Globus pallidus (tissue), 1 donor: Measurements from ENCODE around the gene CLDN5.
"Not testable (repeated sequence)": the region's sequence is repeated elsewhere in the genome, so short reads cannot be mapped to it uniquely, and the experiment has no call there.

Experiments used
- DNase-seq: peaks from one replicate; pipeline ENCODE4 v3.0.0-alpha.2; 2015; ENCODE audit warnings: low spot score

Gene CLDN5

GRCh38 chr22:19548427-19548826, 24.2 kb upstream of the CLDN5 start:
- not testable (repeated sequence) for DNase-seq

GRCh38 chr22:19547620-19548019, 23.4 kb upstream of the CLDN5 start:
- DNase-seq: no peak

GRCh38 chr22:19546680-19547079, 22.5 kb upstream of the CLDN5 start:
- no peak for DNase-seq

- no peak for DNase-seq
Measured at GRCh38 chr22:19545935-19546207, 21.7 kb upstream of the CLDN5 start.

- no peak for DNase-seq
Measured at GRCh38 chr22:19543970-19544708, 19.9 kb upstream of the CLDN5 start.

GRCh38 chr22:19540394-19540793, 16.2 kb upstream of the CLDN5 start:
- no peak for DNase-seq

- DNase-seq: no peak
Measured at GRCh38 chr22:19537941-19538488, 13.8 kb upstream of the CLDN5 start.

GRCh38 chr22:19536564-19536963, 12.4 kb upstream of the CLDN5 start:
- DNase-seq: no peak

GRCh38 chr22:19535001-19535400, 10.8 kb upstream of the CLDN5 start:
- no peak for DNase-seq

- no peak for DNase-seq
Measured at GRCh38 chr22:19533857-19534256, 9.6 kb upstream of the CLDN5 start.

GRCh38 chr22:19533049-19533626, 8.9 kb upstream of the CLDN5 start:
- no peak for DNase-seq

- not testable (repeated sequence) for DNase-seq
Measured at GRCh38 chr22:19531327-19531726, 7.1 kb upstream of the CLDN5 start.

GRCh38 chr22:19530751-19531150, 6.5 kb upstream of the CLDN5 start:
- no peak for DNase-seq

GRCh38 chr22:19529811-19530210, 5.6 kb upstream of the CLDN5 start:
- no peak for DNase-seq

GRCh38 chr22:19527861-19528417, 3.7 kb upstream of the CLDN5 start:
- no peak for DNase-seq

GRCh38 chr22:19527321-19527721, 3.1 kb upstream of the CLDN5 start:
- no peak for DNase-seq

- no peak for DNase-seq
Measured at GRCh38 chr22:19526702-19527111, 2.5 kb upstream of the CLDN5 start.

- no peak for DNase-seq
Measured at GRCh38 chr22:19526076-19526701, 2.0 kb upstream of the CLDN5 start.

GRCh38 chr22:19525666-19526065, 1.5 kb upstream of the CLDN5 start:
- DNase-seq: no peak

- DNase-seq: no peak
Measured at GRCh38 chr22:19525116-19525660, 978 bp upstream of the CLDN5 start.

GRCh38 chr22:19523240-19524169, 705 bp downstream of the CLDN5 start:
- no peak for DNase-seq

GRCh38 chr22:19522881-19523239, 1.4 kb downstream of the CLDN5 start:
- no peak for DNase-seq
